Measurements from ENCODE around the gene TMEM218.

TMEM218 gene

GRCh38 chr11:125052047-125052446 lies 59.4 kb downstream of the TMEM218 start:
- no peak for TF ChIP-seq GATA3 (IDR thresholded peaks at IDR 0.05; ENCODE audit: low read depth, low read length)
- TF ChIP-seq GATA2 (IDR thresholded peaks at IDR 0.05; ENCODE audit: low read depth, low read length) = no peak

- no peak for TF ChIP-seq GATA2 (IDR thresholded peaks at IDR 0.05; ENCODE audit: low read depth, low read length)
- TF ChIP-seq GATA3 (IDR thresholded peaks at IDR 0.05; ENCODE audit: low read depth, low read length) = no peak
Observed at GRCh38 chr11:125049164-125049792, 62.1 kb downstream of the TMEM218 start.

Data from SH-SY5Y (cell line).